Fibroblast of pulmonary artery (primary cell): ENCODE data around the gene OLA1.
A peak's percentile ranks its signal among the peaks of the same experiment; 100 is the strongest.

ENCODE experiments used
- DNase-seq: peaks from one replicate; pipeline ENCODE4 v3.0.0-alpha.2; 2010; ENCODE audit warnings: low read depth
- H3K4me3 ChIP-seq: replicated peaks from 2 replicates; pipeline ENCODE4 v1.5.1; 2011; ENCODE audit warnings: low read depth, mild to moderate bottlenecking, control low read depth, low read length, moderate library complexity
- CTCF ChIP-seq: IDR thresholded peaks from 2 replicates; pipeline ENCODE4 v1.5.1; 2011; ENCODE audit warnings: mild to moderate bottlenecking, control low read depth, low read length, inconsistent platforms; ENCODE audit errors: missing control alignments

OLA1 gene

GRCh38 chr2:174036825-174037224 is 211.5 kb downstream of the OLA1 start:
- no peak for TF ChIP-seq CTCF
- no peak for DNase-seq

GRCh38 chr2:174035981-174036742 is 212.2 kb downstream of the OLA1 start:
- TF ChIP-seq CTCF, result peak; percentile 29
- DNase-seq, result peak; percentile 62
- H3K4me3 ChIP-seq, result no peak overlapping the region

More at GRCh38 chr2:174036825-174037224, 211.5 kb downstream of the OLA1 start:
- H3K4me3 ChIP-seq, result no peak overlapping the region

- no peak for DNase-seq
- H3K4me3 ChIP-seq, result no peak overlapping the region
- TF ChIP-seq CTCF, result no peak
Observed at GRCh38 chr2:174035117-174035635, 213.2 kb downstream of the OLA1 start.

GRCh38 chr2:174033163-174033550 is 215.2 kb downstream of the OLA1 start:
- H3K4me3 ChIP-seq, result no peak overlapping the region
- no peak for TF ChIP-seq CTCF
- DNase-seq, result no peak

DNA sequence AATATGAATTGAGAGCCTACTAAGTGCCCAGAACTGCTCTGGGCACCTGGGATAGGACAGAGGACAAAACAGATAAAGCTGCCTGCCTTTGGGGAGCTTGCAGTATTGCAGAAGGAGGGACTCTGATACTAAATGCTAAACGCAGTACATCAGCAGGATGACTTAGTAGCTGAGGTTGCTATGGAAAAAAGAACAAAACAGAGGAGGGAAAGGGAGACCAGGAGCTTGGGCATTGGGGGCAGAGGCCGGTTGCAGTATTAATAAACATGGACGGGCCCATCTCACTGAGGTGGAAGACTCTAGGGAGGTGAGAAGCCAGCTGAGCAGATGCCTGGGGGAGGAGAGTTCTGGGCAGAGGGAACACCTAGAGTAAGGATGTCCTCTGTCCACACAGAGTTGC is 217.1 kb downstream of the OLA1 start:
- H3K4me3 ChIP-seq, result no peak overlapping the region
- DNase-seq, result peak; percentile 24
- no peak for TF ChIP-seq CTCF

- no peak for DNase-seq
- no peak for TF ChIP-seq CTCF
Observed at GRCh38 chr2:174028935-174029334, 219.4 kb downstream of the OLA1 start.

GRCh38 chr2:174027956-174028355 is 220.4 kb downstream of the OLA1 start:
- H3K4me3 ChIP-seq, result no peak overlapping the region
- DNase-seq, result no peak
- TF ChIP-seq CTCF, result no peak

More at GRCh38 chr2:174028935-174029334, 219.4 kb downstream of the OLA1 start:
- H3K4me3 ChIP-seq, result no peak overlapping the region
